ENCODE results near the gene ZBTB40.

ZBTB40 gene

GRCh38 chr1:22547818-22548462 lies 96.3 kb downstream of the ZBTB40 start:
- Histone ChIP-seq H3K36me3 (ENCODE audit: control insufficient read depth in 1 of 2, insufficient read depth in 2 of 2, low read length in 2 of 2) (no peaks in the 10 kb centered on the region), H3K27me3 (ENCODE audit: low read depth, low read length) (peaks cover 12% of the 10 kb centered on the region), H3K27ac (ENCODE audit: low read length) (no peak overlapping the region), H3K4me3 (ENCODE audit: low read depth in 1 of 2, low read length in 2 of 2) (no peak overlapping the region), H3K4me1 (ENCODE audit: control insufficient read depth in 1 of 2, insufficient read depth in 2 of 2, low read length in 2 of 2) (no peaks in the 10 kb centered on the region), H3K9me3 (ENCODE audit: control insufficient read depth in 1 of 2, low read length in 2 of 2) (no peaks in the 10 kb centered on the region)

DNA sequence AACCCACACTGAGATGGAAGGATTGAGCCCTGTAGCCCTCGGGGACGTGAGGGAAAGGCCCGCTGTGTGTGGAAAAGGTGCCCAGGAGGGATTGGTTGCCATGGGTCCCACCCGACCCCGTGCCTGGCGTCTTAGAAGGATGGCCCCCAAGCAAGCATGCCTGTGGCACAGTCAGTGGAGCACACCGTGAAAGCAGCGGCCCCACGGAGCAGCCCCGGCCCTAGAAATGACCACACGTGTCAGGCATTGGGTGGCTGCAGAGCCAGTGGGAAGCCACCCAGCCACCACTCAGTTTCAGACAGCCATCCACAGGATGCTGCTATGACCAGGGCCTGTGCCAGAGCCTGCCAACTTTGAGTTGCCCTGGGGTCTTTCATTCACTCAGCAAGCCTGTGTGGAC lies 98.4 kb downstream of the ZBTB40 start:
- H3K4me3 ChIP-seq (ENCODE audit: low read depth in 1 of 2, low read length in 2 of 2), result no peak overlapping the region
- no peaks in the 10 kb centered on the region for H3K9me3 ChIP-seq (ENCODE audit: control insufficient read depth in 1 of 2, low read length in 2 of 2)
- no peaks in the 10 kb centered on the region for H3K36me3 ChIP-seq (ENCODE audit: control insufficient read depth in 1 of 2, insufficient read depth in 2 of 2, low read length in 2 of 2)
- peaks cover 0 to 3% of the 10 kb centered on the region in 2 donors for H3K4me1 ChIP-seq (ENCODE audit: control insufficient read depth in 1 of 2, insufficient read depth in 2 of 2, low read length in 2 of 2)
- H3K27ac ChIP-seq (ENCODE audit: low read length), result no peak overlapping the region
- H3K27me3 ChIP-seq (ENCODE audit: low read depth, low read length), result peaks cover 12% of the 10 kb centered on the region

- no peaks in the 10 kb centered on the region for H3K9me3 ChIP-seq (ENCODE audit: control insufficient read depth in 1 of 2, low read length in 2 of 2)
- H3K4me1 ChIP-seq (ENCODE audit: control insufficient read depth in 1 of 2, insufficient read depth in 2 of 2, low read length in 2 of 2), result peaks cover 3% of the 10 kb centered on the region in 2 donors
- H3K4me3 ChIP-seq (ENCODE audit: low read depth in 1 of 2, low read length in 2 of 2), result no peak overlapping the region
- no peak overlapping the region for H3K27ac ChIP-seq (ENCODE audit: low read length)
- H3K36me3 ChIP-seq (ENCODE audit: control insufficient read depth in 1 of 2, insufficient read depth in 2 of 2, low read length in 2 of 2), result no peaks in the 10 kb centered on the region
- H3K27me3 ChIP-seq (ENCODE audit: low read depth, low read length), result peaks cover 16% of the 10 kb centered on the region
Observed at GRCh38 chr1:22551591-22551990, 99.9 kb downstream of the ZBTB40 start.

DNA sequence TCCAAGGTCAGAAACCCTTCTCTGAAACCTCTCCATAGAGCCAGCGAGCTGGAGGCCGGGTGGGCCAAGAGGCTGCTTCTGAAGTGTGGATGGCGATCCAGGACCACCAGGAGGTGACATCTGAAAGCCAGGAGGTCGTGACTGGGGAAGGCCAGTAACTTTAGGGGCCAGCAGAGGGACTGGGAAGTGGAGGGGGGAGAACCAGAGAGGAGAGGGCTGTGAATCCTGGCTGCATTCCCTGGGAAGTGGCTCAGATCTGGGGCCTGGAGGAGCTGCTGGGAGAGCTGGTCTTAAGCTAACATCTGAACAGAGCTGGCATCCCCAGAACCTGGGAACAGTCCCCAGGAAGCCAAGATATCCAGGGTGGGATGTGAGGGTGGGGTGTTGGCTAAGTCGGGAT lies 100.4 kb downstream of the ZBTB40 start:
- no peak overlapping the region for H3K27ac ChIP-seq (ENCODE audit: low read length)
- no peaks in the 10 kb centered on the region for H3K36me3 ChIP-seq (ENCODE audit: control insufficient read depth in 1 of 2, insufficient read depth in 2 of 2, low read length in 2 of 2)
- peaks cover 17% of the 10 kb centered on the region for H3K27me3 ChIP-seq (ENCODE audit: low read depth, low read length)
- no peaks in the 10 kb centered on the region for H3K9me3 ChIP-seq (ENCODE audit: control insufficient read depth in 1 of 2, low read length in 2 of 2)
- H3K4me1 ChIP-seq (ENCODE audit: control insufficient read depth in 1 of 2, insufficient read depth in 2 of 2, low read length in 2 of 2), result peaks cover 3 to 4% of the 10 kb centered on the region in 2 donors
- no peak overlapping the region for H3K4me3 ChIP-seq (ENCODE audit: low read depth in 1 of 2, low read length in 2 of 2)

- H3K9me3 ChIP-seq (ENCODE audit: control insufficient read depth in 1 of 2, low read length in 2 of 2), result no peaks in the 10 kb centered on the region
- no peak overlapping the region for H3K4me3 ChIP-seq (ENCODE audit: low read depth in 1 of 2, low read length in 2 of 2)
- H3K27me3 ChIP-seq (ENCODE audit: low read depth, low read length), result peaks cover 13% of the 10 kb centered on the region
- peaks cover 3 to 4% of the 10 kb centered on the region in 2 donors for H3K4me1 ChIP-seq (ENCODE audit: control insufficient read depth in 1 of 2, insufficient read depth in 2 of 2, low read length in 2 of 2)
- no peak overlapping the region for H3K27ac ChIP-seq (ENCODE audit: low read length)
- no peaks in the 10 kb centered on the region for H3K36me3 ChIP-seq (ENCODE audit: control insufficient read depth in 1 of 2, insufficient read depth in 2 of 2, low read length in 2 of 2)
Observed at GRCh38 chr1:22553104-22553880, 101.6 kb downstream of the ZBTB40 start.

DNA sequence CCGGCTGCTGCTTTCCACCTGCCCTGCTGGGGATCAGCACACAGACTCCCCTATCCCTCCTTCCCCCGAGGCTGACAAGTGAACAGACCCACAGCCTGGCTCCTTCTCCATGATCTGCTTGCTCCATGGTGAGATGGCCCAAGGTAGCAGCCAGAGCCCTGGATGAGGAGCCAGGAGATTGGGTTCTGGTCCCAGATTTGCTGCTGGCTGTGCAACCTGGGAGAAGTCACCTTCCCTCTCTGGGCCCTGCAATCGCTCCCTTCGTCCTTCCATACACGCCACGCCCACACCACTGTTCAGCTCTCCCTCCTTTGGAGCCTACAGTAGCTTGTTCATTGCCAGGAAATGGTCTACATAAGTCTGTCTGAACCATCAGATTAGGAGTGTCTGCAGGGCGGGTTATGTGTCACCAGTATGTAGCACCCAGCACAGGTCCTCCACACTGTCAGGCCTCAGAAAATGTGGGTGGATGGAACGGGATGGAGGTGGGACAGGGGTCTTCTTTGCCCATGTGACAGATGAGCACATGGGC lies 102.4 kb downstream of the ZBTB40 start:
- H3K27ac ChIP-seq (ENCODE audit: low read length), result no peak overlapping the region
- H3K27me3 ChIP-seq (ENCODE audit: low read depth, low read length), result peaks cover 13% of the 10 kb centered on the region
- H3K4me1 ChIP-seq (ENCODE audit: control insufficient read depth in 1 of 2, insufficient read depth in 2 of 2, low read length in 2 of 2), result peaks cover 3 to 4% of the 10 kb centered on the region in 2 donors
- no peaks in the 10 kb centered on the region for H3K9me3 ChIP-seq (ENCODE audit: control insufficient read depth in 1 of 2, low read length in 2 of 2)
- no peak overlapping the region for H3K4me3 ChIP-seq (ENCODE audit: low read depth in 1 of 2, low read length in 2 of 2)
- no peaks in the 10 kb centered on the region for H3K36me3 ChIP-seq (ENCODE audit: control insufficient read depth in 1 of 2, insufficient read depth in 2 of 2, low read length in 2 of 2)

DNA sequence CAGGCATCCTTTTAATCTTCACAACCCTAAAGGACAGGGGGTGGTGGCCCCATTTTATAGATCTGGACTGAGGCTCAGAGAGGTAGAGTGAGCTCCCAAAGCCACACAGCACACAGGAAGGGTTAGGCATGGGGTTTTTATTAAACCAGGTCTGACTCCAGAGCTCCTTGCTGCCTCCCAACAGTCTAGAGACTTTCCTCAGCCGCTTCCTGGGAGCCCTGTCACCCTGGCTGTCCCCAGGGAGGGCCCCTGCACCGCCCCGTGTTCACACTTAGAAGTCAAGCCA lies 103.7 kb downstream of the ZBTB40 start:
- Histone ChIP-seq H3K36me3 (ENCODE audit: control insufficient read depth in 1 of 2, insufficient read depth in 2 of 2, low read length in 2 of 2) (no peaks in the 10 kb centered on the region), H3K27ac (ENCODE audit: low read length) (no peak overlapping the region), H3K27me3 (ENCODE audit: low read depth, low read length) (peaks cover 13% of the 10 kb centered on the region), H3K4me3 (ENCODE audit: low read depth in 1 of 2, low read length in 2 of 2) (no peak overlapping the region), H3K9me3 (ENCODE audit: control insufficient read depth in 1 of 2, low read length in 2 of 2) (no peaks in the 10 kb centered on the region), H3K4me1 (ENCODE audit: control insufficient read depth in 1 of 2, insufficient read depth in 2 of 2, low read length in 2 of 2) (peaks cover 3 to 4% of the 10 kb centered on the region in 2 donors)

GRCh38 chr1:22556391-22557104 lies 104.9 kb downstream of the ZBTB40 start:
- no peak overlapping the region for H3K27ac ChIP-seq (ENCODE audit: low read length)
- H3K36me3 ChIP-seq (ENCODE audit: control insufficient read depth in 1 of 2, insufficient read depth in 2 of 2, low read length in 2 of 2), result no peaks in the 10 kb centered on the region
- H3K27me3 ChIP-seq (ENCODE audit: low read depth, low read length), result peaks cover 17% of the 10 kb centered on the region
- peaks cover 3 to 4% of the 10 kb centered on the region in 2 donors for H3K4me1 ChIP-seq (ENCODE audit: control insufficient read depth in 1 of 2, insufficient read depth in 2 of 2, low read length in 2 of 2)
- no peaks in the 10 kb centered on the region for H3K9me3 ChIP-seq (ENCODE audit: control insufficient read depth in 1 of 2, low read length in 2 of 2)
- H3K4me3 ChIP-seq (ENCODE audit: low read depth in 1 of 2, low read length in 2 of 2), result no peak overlapping the region

GRCh38 chr1:22557341-22557950 lies 105.8 kb downstream of the ZBTB40 start:
- Histone ChIP-seq H3K9me3 (ENCODE audit: control insufficient read depth in 1 of 2, low read length in 2 of 2) (no peaks in the 10 kb centered on the region), H3K27ac (ENCODE audit: low read length) (no peak overlapping the region), H3K36me3 (ENCODE audit: control insufficient read depth in 1 of 2, insufficient read depth in 2 of 2, low read length in 2 of 2) (no peaks in the 10 kb centered on the region), H3K4me1 (ENCODE audit: control insufficient read depth in 1 of 2, insufficient read depth in 2 of 2, low read length in 2 of 2) (peaks cover 3 to 4% of the 10 kb centered on the region in 2 donors), H3K4me3 (ENCODE audit: low read depth in 1 of 2, low read length in 2 of 2) (no peak overlapping the region), H3K27me3 (ENCODE audit: low read depth, low read length) (peaks cover 25% of the 10 kb centered on the region)

- Histone ChIP-seq H3K27me3 (ENCODE audit: low read depth, low read length) (peaks cover 39% of the 10 kb centered on the region), H3K27ac (ENCODE audit: low read length) (no peak within 1 kb of the TSS), H3K36me3 (ENCODE audit: control insufficient read depth in 1 of 2, insufficient read depth in 2 of 2, low read length in 2 of 2) (no peaks in the 10 kb centered on the region), H3K4me3 (ENCODE audit: low read depth in 1 of 2, low read length in 2 of 2) (no peak within 1 kb of the TSS), H3K9me3 (ENCODE audit: control insufficient read depth in 1 of 2, low read length in 2 of 2) (no peaks in the 10 kb centered on the region), H3K4me1 (ENCODE audit: control insufficient read depth in 1 of 2, insufficient read depth in 2 of 2, low read length in 2 of 2) (peaks cover 0 to 7% of the 10 kb centered on the region in 2 donors)
Observed at GRCh38 chr1:22562584-22563583, 111.2 kb downstream of the ZBTB40 start, which contains the start of gene EPHA8. TSS of gene EPHA8 (plus strand) at chr1:22563489. CDS start at chr1:22563636, 147 bp downstream.
